ENCODE measurements around the gene FARSA. TPM values are rescaled to one million over a fixed set of nuclear protein-coding genes. Genes with fewer than 3 reads are reported as not detected.
"Not testable (repeated sequence)": the region's sequence is repeated elsewhere in the genome, so short reads cannot be mapped to it uniquely, and the experiment has no call there.

The FARSA gene
- total RNA-seq, 1 donor from 2014 or later = 55.6 TPM

DNA sequence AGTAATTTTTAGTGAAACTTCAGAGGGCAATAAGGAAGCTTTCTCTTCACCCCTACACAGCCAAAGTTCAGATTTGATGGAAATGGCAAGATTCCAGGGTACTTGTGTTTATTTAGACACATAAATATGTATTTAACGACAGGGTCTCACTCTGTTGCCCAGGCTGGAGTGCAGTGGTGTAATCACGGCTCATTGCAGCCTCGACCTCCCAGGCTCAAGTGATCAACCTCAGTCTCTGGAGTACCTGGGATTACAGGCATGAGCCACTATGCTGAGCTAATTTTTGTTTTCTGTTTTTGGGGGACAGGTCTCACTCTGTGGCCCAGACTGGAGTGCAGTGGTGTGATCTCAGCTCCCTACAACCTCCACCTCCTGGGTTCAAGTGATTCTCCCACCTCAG lies 12.5 kb downstream of the FARSA start:
- no peaks in the 10 kb centered on the region for H3K27me3 Mint-ChIP-seq (ENCODE audit: unreplicated experiment)
- no peak overlapping the region for H3K27ac Mint-ChIP-seq (ENCODE audit: unreplicated experiment)

DNA sequence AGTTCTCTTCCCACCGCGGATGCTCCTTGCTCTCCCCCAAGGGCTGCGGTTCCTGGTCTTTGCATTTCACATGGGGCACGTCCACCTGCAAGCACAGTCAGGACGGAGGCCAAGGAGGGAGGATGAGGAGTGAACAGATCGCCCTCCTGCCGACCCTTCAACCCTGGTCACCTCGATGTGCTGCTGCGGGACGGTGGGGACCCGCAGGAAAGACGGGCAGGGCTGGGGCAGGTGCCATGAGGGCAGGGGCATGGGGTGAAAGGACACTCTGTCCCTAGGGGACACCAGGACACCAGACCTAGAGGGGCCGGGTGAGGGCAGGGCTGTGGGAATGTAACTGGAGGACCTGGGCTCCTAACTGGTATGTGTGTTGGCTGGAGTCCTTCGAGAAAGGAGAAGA lies 15.3 kb downstream of the FARSA start:
- Mint-ChIP-seq H3K27ac (ENCODE audit: unreplicated experiment) (no peak overlapping the region), H3K27me3 (ENCODE audit: unreplicated experiment) (peaks cover 6% of the 10 kb centered on the region), H3K4me1 (ENCODE audit: unreplicated experiment) (peaks cover 8% of the 10 kb centered on the region), H3K36me3 (ENCODE audit: unreplicated experiment) (peaks cover 5% of the 10 kb centered on the region), H3K4me3 (ENCODE audit: unreplicated experiment) (no peak overlapping the region), H3K9me3 (ENCODE audit: unreplicated experiment) (no peaks in the 10 kb centered on the region)
- no peak for DNase-seq (ENCODE audit: extremely low spot score, unreplicated experiment)
- TF ChIP-seq, protein P1, sequence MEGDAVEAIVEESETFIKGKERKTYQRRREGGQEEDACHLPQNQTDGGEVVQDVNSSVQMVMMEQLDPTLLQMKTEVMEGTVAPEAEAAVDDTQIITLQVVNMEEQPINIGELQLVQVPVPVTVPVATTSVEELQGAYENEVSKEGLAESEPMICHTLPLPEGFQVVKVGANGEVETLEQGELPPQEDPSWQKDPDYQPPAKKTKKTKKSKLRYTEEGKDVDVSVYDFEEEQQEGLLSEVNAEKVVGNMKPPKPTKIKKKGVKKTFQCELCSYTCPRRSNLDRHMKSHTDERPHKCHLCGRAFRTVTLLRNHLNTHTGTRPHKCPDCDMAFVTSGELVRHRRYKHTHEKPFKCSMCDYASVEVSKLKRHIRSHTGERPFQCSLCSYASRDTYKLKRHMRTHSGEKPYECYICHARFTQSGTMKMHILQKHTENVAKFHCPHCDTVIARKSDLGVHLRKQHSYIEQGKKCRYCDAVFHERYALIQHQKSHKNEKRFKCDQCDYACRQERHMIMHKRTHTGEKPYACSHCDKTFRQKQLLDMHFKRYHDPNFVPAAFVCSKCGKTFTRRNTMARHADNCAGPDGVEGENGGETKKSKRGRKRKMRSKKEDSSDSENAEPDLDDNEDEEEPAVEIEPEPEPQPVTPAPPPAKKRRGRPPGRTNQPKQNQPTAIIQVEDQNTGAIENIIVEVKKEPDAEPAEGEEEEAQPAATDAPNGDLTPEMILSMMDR (IDR thresholded peaks at IDR 0.05) = no peak

More for the DNA sequence above, 12.5 kb downstream of the FARSA start:
- no peak overlapping the region for H3K4me3 Mint-ChIP-seq (ENCODE audit: unreplicated experiment)
- no peaks in the 10 kb centered on the region for H3K9me3 Mint-ChIP-seq (ENCODE audit: unreplicated experiment)
- H3K4me1 Mint-ChIP-seq (ENCODE audit: unreplicated experiment) = peaks cover 8% of the 10 kb centered on the region
- peaks cover 18% of the 10 kb centered on the region for H3K36me3 Mint-ChIP-seq (ENCODE audit: unreplicated experiment)
- TF ChIP-seq, protein P1 (IDR thresholded peaks at IDR 0.05) = no peak
- no peak for DNase-seq (ENCODE audit: extremely low spot score, unreplicated experiment)

DNA sequence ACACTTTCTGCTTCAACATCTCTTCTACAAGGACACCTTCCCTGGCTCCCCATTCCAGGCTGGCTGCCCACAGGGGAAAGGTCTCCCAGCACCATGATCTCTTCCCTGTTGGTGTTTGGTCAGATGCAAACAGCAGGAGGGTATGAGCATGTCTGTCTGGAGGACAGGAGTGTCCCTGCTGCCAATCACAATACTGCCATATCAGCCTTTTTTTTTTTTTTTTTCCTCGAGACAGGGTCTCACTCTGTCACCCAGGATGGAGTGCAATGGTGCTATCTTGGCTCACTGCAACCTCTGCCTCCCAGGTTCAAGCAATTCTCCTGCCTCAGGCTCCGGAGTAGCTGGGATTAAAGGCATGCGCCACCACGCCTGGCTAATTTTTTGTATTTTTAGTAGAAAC lies 17.7 kb downstream of the FARSA start:
- not testable (repeated sequence) for H3K36me3 Mint-ChIP-seq (ENCODE audit: unreplicated experiment); DNase-seq (ENCODE audit: extremely low spot score, unreplicated experiment); H3K4me3 Mint-ChIP-seq (ENCODE audit: unreplicated experiment); H3K9me3 Mint-ChIP-seq (ENCODE audit: unreplicated experiment); H3K27ac Mint-ChIP-seq (ENCODE audit: unreplicated experiment)
- peaks cover 13% of the 10 kb centered on the region for H3K4me1 Mint-ChIP-seq (ENCODE audit: unreplicated experiment)
- peaks cover 12% of the 10 kb centered on the region for H3K27me3 Mint-ChIP-seq (ENCODE audit: unreplicated experiment)

DNA sequence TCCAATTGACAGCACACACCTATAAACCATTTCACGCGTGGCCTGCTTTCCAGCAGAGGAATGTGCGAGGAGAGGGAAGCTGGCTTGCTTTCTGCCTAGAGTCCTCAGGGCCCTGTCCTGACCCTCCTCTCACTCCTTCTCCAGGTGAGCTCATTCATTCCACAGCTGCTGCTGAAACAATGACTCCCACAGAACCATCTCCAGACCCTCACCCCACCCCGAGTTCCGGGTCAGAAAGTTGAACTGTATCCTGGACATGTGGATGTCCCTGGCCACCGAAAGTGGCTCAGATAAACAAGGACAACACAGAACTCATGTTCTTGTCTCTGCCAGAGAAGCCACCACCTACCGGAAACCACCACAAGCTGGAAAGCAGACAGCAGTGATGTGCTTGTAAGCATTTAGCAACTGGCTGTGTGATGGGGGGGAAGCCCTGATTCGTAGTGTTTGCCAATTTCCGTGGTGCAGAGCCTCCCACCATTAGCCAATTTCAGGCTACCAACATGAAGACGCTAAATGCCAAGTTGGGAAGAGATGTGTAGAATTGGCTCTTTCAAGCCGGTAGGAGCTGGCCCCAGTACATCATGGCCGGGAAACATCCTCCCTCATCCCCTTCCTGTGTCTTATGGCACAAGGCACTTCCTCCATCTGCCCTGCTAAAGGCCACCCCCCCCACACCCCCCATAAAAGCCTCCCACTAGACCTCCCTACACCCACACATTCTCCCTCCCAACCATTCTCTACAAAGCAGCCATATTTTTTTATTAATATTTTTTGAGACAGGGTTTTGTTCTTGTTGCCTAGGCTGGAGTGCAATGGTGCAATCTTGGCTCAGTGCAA lies 19.4 kb downstream of the FARSA start:
- Mint-ChIP-seq H3K27ac (ENCODE audit: unreplicated experiment) (no peak overlapping the region), H3K36me3 (ENCODE audit: unreplicated experiment) (no peaks in the 10 kb centered on the region), H3K4me1 (ENCODE audit: unreplicated experiment) (peaks cover 8% of the 10 kb centered on the region), H3K4me3 (ENCODE audit: unreplicated experiment) (no peak overlapping the region), H3K9me3 (ENCODE audit: unreplicated experiment) (no peaks in the 10 kb centered on the region), H3K27me3 (ENCODE audit: unreplicated experiment) (peaks cover 12% of the 10 kb centered on the region)
- TF ChIP-seq, protein P1 (IDR thresholded peaks at IDR 0.05) = no peak
- no peak for DNase-seq (ENCODE audit: extremely low spot score, unreplicated experiment)

DNA sequence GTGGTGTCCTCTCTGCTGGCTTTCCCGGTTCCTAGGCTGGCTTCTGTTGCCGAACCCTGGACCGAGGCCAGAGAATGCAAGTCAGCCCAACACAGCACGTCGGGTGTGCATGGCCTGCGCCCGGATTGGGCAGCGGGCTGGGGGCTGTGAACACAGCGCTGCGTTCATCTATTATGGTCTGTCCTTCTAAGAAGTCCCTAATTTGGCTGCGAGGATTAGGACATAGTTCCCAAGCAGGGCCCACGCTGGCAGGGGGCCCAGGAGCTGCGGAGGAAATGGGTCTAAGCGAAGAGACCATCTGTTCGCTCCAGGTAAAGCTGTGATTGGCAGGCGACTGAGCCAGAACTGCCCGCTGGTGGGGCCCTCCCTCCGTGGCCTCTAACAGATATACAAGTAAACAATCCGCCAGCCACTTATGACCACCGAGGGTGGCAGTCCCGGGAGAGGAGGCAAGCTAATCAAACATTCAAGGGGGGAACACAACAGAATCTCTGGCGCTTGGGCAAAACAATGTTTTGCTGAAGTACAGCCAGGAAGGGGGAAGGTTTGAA lies 20.4 kb downstream of the FARSA start:
- H3K27ac Mint-ChIP-seq (ENCODE audit: unreplicated experiment) = no peak overlapping the region
- TF ChIP-seq, protein P1 (IDR thresholded peaks at IDR 0.05) = no peak
- peaks cover 5% of the 10 kb centered on the region for H3K4me1 Mint-ChIP-seq (ENCODE audit: unreplicated experiment)
- H3K9me3 Mint-ChIP-seq (ENCODE audit: unreplicated experiment) = no peaks in the 10 kb centered on the region
- no peaks in the 10 kb centered on the region for H3K36me3 Mint-ChIP-seq (ENCODE audit: unreplicated experiment)
- DNase-seq (ENCODE audit: extremely low spot score, unreplicated experiment) = no peak
- no peak overlapping the region for H3K4me3 Mint-ChIP-seq (ENCODE audit: unreplicated experiment)
- peaks cover 12% of the 10 kb centered on the region for H3K27me3 Mint-ChIP-seq (ENCODE audit: unreplicated experiment)

Measured in osteocyte (in vitro differentiated cells).